Stimulated activated memory B cell treated with anti-CD40 and anti-IgM and Interleukin-4, amounts not matched to agents 10 μg/mL and 1 μg/mL and 100 μg/mL, for 72 hours (primary cell): ENCODE measurements around the gene DDX59.

Source experiments
- ATAC-seq: fragments of 150-1000 bp; cut with Tn5 transposase; 2 replicates; pipeline ENCODE4 v1.10.0; 2021
- H3K27ac Mint-ChIP-seq: one replicate; pipeline ENCODE4 v1.8.0; 2022; ENCODE audit warnings: mild to moderate bottlenecking, mixed read lengths
- H3K27me3 Mint-ChIP-seq: one replicate; pipeline ENCODE4 v1.8.0; 2022; ENCODE audit warnings: mixed read lengths
- H3K36me3 Mint-ChIP-seq: one replicate; pipeline ENCODE4 v1.8.0; 2022; ENCODE audit warnings: mixed read lengths
- H3K4me1 Mint-ChIP-seq: one replicate; pipeline ENCODE4 v1.8.0; 2022; ENCODE audit warnings: mixed read lengths
- H3K4me3 Mint-ChIP-seq: one replicate; pipeline ENCODE4 v1.8.0; 2022; ENCODE audit warnings: mild to moderate bottlenecking, moderate library complexity, mixed read lengths
- H3K9me3 Mint-ChIP-seq: one replicate; pipeline ENCODE4 v1.8.0; 2022; ENCODE audit warnings: mixed read lengths

The DDX59 gene

GRCh38 chr1:200669314-200670241, at the start of gene DDX59:
Gene DDX59 (minus strand): TSS chr1:200669907. CDS start chr1:200666740, 3,167 bp downstream.
- H3K27ac Mint-ChIP-seq, result peak within 1 kb of the TSS; percentile 96
- peaks cover 12% of the 10 kb centered on the region for H3K36me3 Mint-ChIP-seq
- H3K9me3 Mint-ChIP-seq, result no peaks in the 10 kb centered on the region
- no peaks in the 10 kb centered on the region for H3K27me3 Mint-ChIP-seq
- peak; percentile 93 for ATAC-seq
- H3K4me3 Mint-ChIP-seq, result peak within 1 kb of the TSS; percentile 98
- H3K4me1 Mint-ChIP-seq, result peaks cover 38% of the 10 kb centered on the region

GRCh38 chr1:200714504-200715187, 44.9 kb upstream of the DDX59 start:
- Mint-ChIP-seq H3K36me3 (no peaks in the 10 kb centered on the region), H3K27ac (no peak overlapping the region), H3K4me3 (no peak overlapping the region), H3K4me1 (no peaks in the 10 kb centered on the region), H3K9me3 (no peaks in the 10 kb centered on the region), H3K27me3 (peaks cover 17% of the 10 kb centered on the region)
- ATAC-seq, result no peak

- H3K4me1 Mint-ChIP-seq, result no peaks in the 10 kb centered on the region
- no peak for ATAC-seq
- peaks cover 1% of the 10 kb centered on the region for H3K27me3 Mint-ChIP-seq
- H3K9me3 Mint-ChIP-seq, result no peaks in the 10 kb centered on the region
- H3K36me3 Mint-ChIP-seq, result no peaks in the 10 kb centered on the region
- no peak overlapping the region for H3K4me3 Mint-ChIP-seq
- no peak overlapping the region for H3K27ac Mint-ChIP-seq
These were observed 40.5 kb upstream of the DDX59 start for GRCh38 chr1:200710166-200710565.

GRCh38 chr1:200708769-200709168, 39.1 kb upstream of the DDX59 start:
- Mint-ChIP-seq H3K36me3 (no peaks in the 10 kb centered on the region), H3K4me1 (no peaks in the 10 kb centered on the region), H3K27ac (no peak overlapping the region), H3K4me3 (no peak overlapping the region), H3K27me3 (no peaks in the 10 kb centered on the region), H3K9me3 (no peaks in the 10 kb centered on the region)
- ATAC-seq, result no peak

- Mint-ChIP-seq H3K4me3 (no peak overlapping the region), H3K9me3 (no peaks in the 10 kb centered on the region), H3K4me1 (no peaks in the 10 kb centered on the region), H3K27me3 (no peaks in the 10 kb centered on the region), H3K36me3 (no peaks in the 10 kb centered on the region), H3K27ac (no peak overlapping the region)
- ATAC-seq, result no peak
These were observed 38.5 kb upstream of the DDX59 start for GRCh38 chr1:200708161-200708560.

GRCh38 chr1:200707116-200707515, 37.4 kb upstream of the DDX59 start:
- Mint-ChIP-seq H3K36me3 (no peaks in the 10 kb centered on the region), H3K27ac (no peak overlapping the region)

GRCh38 chr1:200706111-200706814, 36.6 kb upstream of the DDX59 start:
- Mint-ChIP-seq H3K4me3 (no peak overlapping the region), H3K9me3 (no peaks in the 10 kb centered on the region), H3K4me1 (no peaks in the 10 kb centered on the region), H3K27me3 (no peaks in the 10 kb centered on the region), H3K27ac (no peak overlapping the region), H3K36me3 (no peaks in the 10 kb centered on the region)
- ATAC-seq, result no peak

More at GRCh38 chr1:200707116-200707515, 37.4 kb upstream of the DDX59 start:
- H3K4me1 Mint-ChIP-seq, result no peaks in the 10 kb centered on the region
- H3K4me3 Mint-ChIP-seq, result no peak overlapping the region
- ATAC-seq, result peak; percentile 68
- H3K9me3 Mint-ChIP-seq, result no peaks in the 10 kb centered on the region
- no peaks in the 10 kb centered on the region for H3K27me3 Mint-ChIP-seq

- H3K36me3 Mint-ChIP-seq, result no peaks in the 10 kb centered on the region
- H3K4me1 Mint-ChIP-seq, result no peaks in the 10 kb centered on the region
- H3K4me3 Mint-ChIP-seq, result no peak overlapping the region
- H3K9me3 Mint-ChIP-seq, result no peaks in the 10 kb centered on the region
- ATAC-seq, result no peak
- H3K27me3 Mint-ChIP-seq, result no peaks in the 10 kb centered on the region
- H3K27ac Mint-ChIP-seq, result no peak overlapping the region
These were observed 35.3 kb upstream of the DDX59 start for GRCh38 chr1:200704986-200705500.

GRCh38 chr1:200699871-200700270, 30.2 kb upstream of the DDX59 start:
- ATAC-seq, result no peak
- no peaks in the 10 kb centered on the region for H3K36me3 Mint-ChIP-seq
- H3K9me3 Mint-ChIP-seq, result no peaks in the 10 kb centered on the region
- no peak overlapping the region for H3K4me3 Mint-ChIP-seq
- no peak overlapping the region for H3K27ac Mint-ChIP-seq
- peaks cover 25% of the 10 kb centered on the region for H3K27me3 Mint-ChIP-seq
- no peaks in the 10 kb centered on the region for H3K4me1 Mint-ChIP-seq

GRCh38 chr1:200694738-200695137, 25.0 kb upstream of the DDX59 start:
- Mint-ChIP-seq H3K27ac (no peak overlapping the region), H3K9me3 (no peaks in the 10 kb centered on the region), H3K4me1 (no peaks in the 10 kb centered on the region), H3K27me3 (peaks cover 25% of the 10 kb centered on the region), H3K4me3 (no peak overlapping the region), H3K36me3 (no peaks in the 10 kb centered on the region)
- no peak for ATAC-seq

GRCh38 chr1:200693327-200693726, 23.6 kb upstream of the DDX59 start:
- Mint-ChIP-seq H3K36me3 (no peaks in the 10 kb centered on the region), H3K27ac (no peak overlapping the region), H3K4me3 (no peak overlapping the region), H3K27me3 (peaks cover 17% of the 10 kb centered on the region), H3K9me3 (no peaks in the 10 kb centered on the region), H3K4me1 (no peaks in the 10 kb centered on the region)
- ATAC-seq, result no peak

- Mint-ChIP-seq H3K27me3 (peaks cover 7% of the 10 kb centered on the region), H3K4me3 (no peak overlapping the region), H3K36me3 (no peaks in the 10 kb centered on the region), H3K9me3 (no peaks in the 10 kb centered on the region), H3K4me1 (no peaks in the 10 kb centered on the region), H3K27ac (no peak overlapping the region)
- ATAC-seq, result no peak
These were observed 22.6 kb upstream of the DDX59 start for GRCh38 chr1:200692316-200692715.

GRCh38 chr1:200686620-200687019, 16.9 kb upstream of the DDX59 start:
- Mint-ChIP-seq H3K9me3 (no peaks in the 10 kb centered on the region), H3K27ac (no peak overlapping the region), H3K27me3 (no peaks in the 10 kb centered on the region)

GRCh38 chr1:200684015-200684414, 14.3 kb upstream of the DDX59 start:
- ATAC-seq, result no peak
- no peak overlapping the region for H3K27ac Mint-ChIP-seq
- no peak overlapping the region for H3K4me3 Mint-ChIP-seq
- H3K4me1 Mint-ChIP-seq, result no peaks in the 10 kb centered on the region
- no peaks in the 10 kb centered on the region for H3K27me3 Mint-ChIP-seq
- no peaks in the 10 kb centered on the region for H3K9me3 Mint-ChIP-seq
- H3K36me3 Mint-ChIP-seq, result no peaks in the 10 kb centered on the region

More at GRCh38 chr1:200686620-200687019, 16.9 kb upstream of the DDX59 start:
- H3K4me3 Mint-ChIP-seq, result no peak overlapping the region
- no peaks in the 10 kb centered on the region for H3K36me3 Mint-ChIP-seq
- H3K4me1 Mint-ChIP-seq, result no peaks in the 10 kb centered on the region
- no peak for ATAC-seq

- H3K4me1 Mint-ChIP-seq, result no peaks in the 10 kb centered on the region
- H3K27me3 Mint-ChIP-seq, result no peaks in the 10 kb centered on the region
- no peaks in the 10 kb centered on the region for H3K36me3 Mint-ChIP-seq
- H3K27ac Mint-ChIP-seq, result no peak overlapping the region
- ATAC-seq, result no peak
- no peak overlapping the region for H3K4me3 Mint-ChIP-seq
- no peaks in the 10 kb centered on the region for H3K9me3 Mint-ChIP-seq
These were observed 13.6 kb upstream of the DDX59 start for GRCh38 chr1:200683298-200683697.
